Measurements from ENCODE around the gene RPLP2. TPM values are rescaled to one million over a fixed set of nuclear protein-coding genes. Genes with fewer than 3 reads are reported as not detected.

The RPLP2 gene
- total and polyA plus RNA-seq, 2 of the 4 experiments (the other 2 are of a cell fraction): 59.9 to 1,897 TPM

DNA sequence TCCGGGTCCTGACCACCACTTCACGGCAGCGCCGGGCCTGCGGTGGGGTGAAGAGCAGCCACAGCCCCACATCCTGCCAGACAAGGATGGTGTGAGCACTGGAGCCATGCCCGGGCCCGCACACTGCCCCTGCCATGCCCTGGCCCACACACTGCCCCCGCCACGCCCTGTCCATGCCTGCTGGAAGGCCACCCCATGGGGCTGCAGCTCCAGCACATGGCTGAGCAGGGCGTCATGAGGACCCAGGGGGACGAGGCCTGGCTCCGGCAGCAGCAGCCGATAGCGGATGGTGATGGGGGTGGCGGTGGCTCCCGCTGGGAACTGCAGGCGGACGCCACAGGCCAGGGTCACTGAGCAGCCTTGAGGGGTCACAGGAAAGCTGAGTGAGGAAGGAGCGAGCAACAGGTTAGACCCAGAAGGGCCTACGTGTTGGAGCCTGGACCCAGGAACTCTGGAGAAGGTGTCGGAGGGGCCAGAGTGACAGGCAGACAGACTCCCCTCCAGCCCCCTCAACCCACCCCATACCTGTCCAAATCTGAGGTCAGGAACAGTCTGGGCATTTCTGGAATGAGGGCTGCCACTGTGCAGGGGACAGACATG lies 7.6 kb upstream of the RPLP2 start:
- Histone ChIP-seq H3K4me2 (ENCODE audit: low read depth, low read length) (no peak overlapping the region), H2BK120ac (ENCODE audit: low read depth, low read length) (no peak overlapping the region), H3K9me1 (ENCODE audit: insufficient read depth, low read length) (no peaks in the 10 kb centered on the region), H3K79me1 (ENCODE audit: low read depth in 1 of 2, low read length in 2 of 2) (peaks cover 2 to 29% of the 10 kb centered on the region in 2 experiments; a peak in 3 of 4 replicates), H3K56ac (ENCODE audit: extremely low read depth, insufficient read depth, low read length) (no peak overlapping the region), H2BK15ac (ENCODE audit: low read depth, low read length) (no peak overlapping the region), H3K4ac (ENCODE audit: low read depth, low read length) (no peak overlapping the region), H4K8ac (ENCODE audit: low read depth in 2 of 2, low read length in 2 of 2) (no peak overlapping the region), H3K4me1 (ENCODE audit: control insufficient read depth, insufficient read depth, low read length) (peaks cover 18% of the 10 kb centered on the region), H3K23ac (ENCODE audit: low read depth, low read length) (no peak overlapping the region), H2AK5ac (ENCODE audit: low read depth, low read length) (no peak overlapping the region), H3K36me3 (ENCODE audit: control insufficient read depth, insufficient read depth, low read length) (peaks cover 26% of the 10 kb centered on the region), H4K20me1 (ENCODE audit: insufficient read depth, low read length) (peaks cover 8% of the 10 kb centered on the region), H3K9ac (ENCODE audit: low read depth, low read length) (no peak overlapping the region), H3K4me3 (ENCODE audit: insufficient read depth, low read depth, low read length) (no peak overlapping the region), H3K9me3 (ENCODE audit: control insufficient read depth, insufficient read depth, low read length) (no peaks in the 10 kb centered on the region), H2BK20ac (ENCODE audit: low read depth, low read length) (no peak overlapping the region), H4K5ac (ENCODE audit: low read depth, low read length) (no peak overlapping the region), H3K14ac (replicated peaks; ENCODE audit: low read depth, low read length) (no peak overlapping the region), H2AK9ac (replicated peaks; ENCODE audit: low read depth, low read length, poor library complexity) (peak overlapping the region; percentile 82), H3K27me3 (ENCODE audit: control insufficient read depth, insufficient read depth, low read length) (no peaks in the 10 kb centered on the region), H2BK5ac (ENCODE audit: low read depth, low read length, poor library complexity, severe bottlenecking) (no peak overlapping the region), H2AFZ (replicated peaks; ENCODE audit: low read length, poor library complexity) (no peak overlapping the region), H3K18ac (ENCODE audit: low read depth, low read length) (no peak overlapping the region), H3K27ac (ENCODE audit: insufficient read depth, low read length) (no peak overlapping the region), H4K91ac (ENCODE audit: insufficient read depth, low read depth, low read length) (no peak overlapping the region)
- in situ Hi-C loops (cut with MboI; ENCODE audit: low sequenced_read_pairs) (no loop called here), intact Hi-C loops (cut with micrococcal nuclease) (no loop called here), dilution Hi-C loops (cut with HindIII; ENCODE audit: low sequenced_read_pairs, unreplicated experiment) (no loop called here)
- WGBS, 2 experiments (ENCODE audit: extremely low coverage in 2 of 2, insufficient read length in 1 of 2): 96% methylated on average over 14 of the region's 21 CpGs; no CpG with 5 or more reads in 1 of the 2 experiments
- ATAC-seq (ENCODE audit: low read depth) (no peak), DNase-seq (no peak)
- ChIA-PET POLR2A (ENCODE audit: unreplicated experiment) (no interaction called here), CTCF (no interaction called here)
- TF ChIP-seq NFE2L2 (IDR thresholded peaks at IDR 0.05; ENCODE audit: low read depth, low read length): no peak
- TF ChIP-seq CTCF (conservative IDR thresholded peaks at IDR 0.05; ENCODE audit: low read depth, low read length): no peak
- TF ChIP-seq, protein P1, sequence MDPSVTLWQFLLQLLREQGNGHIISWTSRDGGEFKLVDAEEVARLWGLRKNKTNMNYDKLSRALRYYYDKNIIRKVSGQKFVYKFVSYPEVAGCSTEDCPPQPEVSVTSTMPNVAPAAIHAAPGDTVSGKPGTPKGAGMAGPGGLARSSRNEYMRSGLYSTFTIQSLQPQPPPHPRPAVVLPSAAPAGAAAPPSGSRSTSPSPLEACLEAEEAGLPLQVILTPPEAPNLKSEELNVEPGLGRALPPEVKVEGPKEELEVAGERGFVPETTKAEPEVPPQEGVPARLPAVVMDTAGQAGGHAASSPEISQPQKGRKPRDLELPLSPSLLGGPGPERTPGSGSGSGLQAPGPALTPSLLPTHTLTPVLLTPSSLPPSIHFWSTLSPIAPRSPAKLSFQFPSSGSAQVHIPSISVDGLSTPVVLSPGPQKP (IDR thresholded peaks at IDR 0.05; ENCODE audit: borderline replicate concordance, low read depth, low read length): no peak
- no peak for TF ChIP-seq SMC3 (IDR thresholded peaks at IDR 0.05; ENCODE audit: low read depth, low read length)
- TF ChIP-seq MXI1 (IDR thresholded peaks at IDR 0.05; ENCODE audit: borderline replicate concordance, low read depth, low read length): no peak
- TF ChIP-seq CHD1 (IDR thresholded peaks at IDR 0.05; ENCODE audit: low read depth, low read length): no peak
- TF ChIP-seq POLR2A (IDR thresholded peaks at IDR 0.05; ENCODE audit: low read depth, low read length): no peak
- TF ChIP-seq CEBPB (IDR thresholded peaks at IDR 0.05; ENCODE audit: low read depth, low read length): no peak
- TF ChIP-seq, protein P2, sequence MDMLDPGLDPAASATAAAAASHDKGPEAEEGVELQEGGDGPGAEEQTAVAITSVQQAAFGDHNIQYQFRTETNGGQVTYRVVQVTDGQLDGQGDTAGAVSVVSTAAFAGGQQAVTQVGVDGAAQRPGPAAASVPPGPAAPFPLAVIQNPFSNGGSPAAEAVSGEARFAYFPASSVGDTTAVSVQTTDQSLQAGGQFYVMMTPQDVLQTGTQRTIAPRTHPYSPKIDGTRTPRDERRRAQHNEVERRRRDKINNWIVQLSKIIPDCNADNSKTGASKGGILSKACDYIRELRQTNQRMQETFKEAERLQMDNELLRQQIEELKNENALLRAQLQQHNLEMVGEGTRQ (IDR thresholded peaks at IDR 0.05; ENCODE audit: low read depth, low read length): no peak
- TF ChIP-seq FOS (IDR thresholded peaks at IDR 0.05; ENCODE audit: low read depth, low read length): no peak
- TF ChIP-seq BHLHE40 (IDR thresholded peaks at IDR 0.05; ENCODE audit: low read depth, low read length): no peak
- no peak for TF ChIP-seq MAZ (IDR thresholded peaks at IDR 0.05; ENCODE audit: borderline replicate concordance, low read depth, low read length)
- TF ChIP-seq RCOR1 (IDR thresholded peaks at IDR 0.05; ENCODE audit: insufficient replicate concordance, low read length): no peak
- no TSS peak for BruUV-seq (replicated peaks)
